Activated CD4-positive, alpha-beta T cell treated with anti-CD3 and anti-CD28 coated beads, Interleukin-2, amount 50 U/mL, for 24 hours (primary cell): ENCODE measurements around the gene TGFBR1.

Experiments
- DNase-seq, 2 donors: peaks; one replicate each; pipeline ENCODE4 v3.0.0-alpha.2; 2020; ENCODE audit warnings: low read depth in 1 of 2, low spot score in 1 of 2

Gene TGFBR1

DNA sequence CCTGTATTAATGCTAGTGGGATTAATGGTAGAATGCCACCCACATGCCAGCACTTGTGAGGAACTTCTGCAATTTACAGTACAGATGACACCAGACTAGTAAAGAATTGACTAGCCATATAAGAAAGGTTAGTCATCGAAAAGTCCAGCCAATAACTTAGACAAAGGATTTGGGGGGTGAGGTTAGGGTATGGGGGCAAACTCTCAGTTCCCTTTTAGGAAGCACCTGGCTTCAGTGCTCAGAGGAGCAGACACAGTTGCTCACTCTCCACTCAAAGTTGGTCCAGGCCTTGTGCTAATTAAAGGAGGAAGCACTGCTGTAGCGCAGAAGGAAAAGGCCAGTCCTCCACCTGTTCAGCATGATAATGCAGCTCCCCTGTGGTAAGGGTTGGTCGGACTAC is 25.2 kb downstream of the TGFBR1 start:
- DNase-seq = no peak

DNA sequence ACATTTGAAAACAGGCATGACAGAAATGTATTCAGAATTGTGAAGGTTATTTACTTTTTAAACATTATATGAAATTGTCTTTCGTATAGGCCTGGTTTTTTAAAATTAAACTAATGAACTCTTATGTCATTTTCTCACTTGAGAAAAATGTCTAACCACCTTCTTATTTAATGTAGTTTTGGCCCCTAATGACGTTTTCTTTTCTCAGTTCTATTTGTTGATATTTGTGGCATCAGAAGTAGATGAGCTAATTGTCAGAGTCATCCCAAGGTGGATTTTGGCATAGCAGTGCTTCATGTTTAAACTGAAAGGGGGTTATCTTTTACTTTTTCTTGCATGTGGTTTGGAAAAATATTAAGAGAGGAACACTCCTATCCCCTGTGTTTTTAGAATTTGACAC is 28.2 kb downstream of the TGFBR1 start:
- DNase-seq = no peak

DNA sequence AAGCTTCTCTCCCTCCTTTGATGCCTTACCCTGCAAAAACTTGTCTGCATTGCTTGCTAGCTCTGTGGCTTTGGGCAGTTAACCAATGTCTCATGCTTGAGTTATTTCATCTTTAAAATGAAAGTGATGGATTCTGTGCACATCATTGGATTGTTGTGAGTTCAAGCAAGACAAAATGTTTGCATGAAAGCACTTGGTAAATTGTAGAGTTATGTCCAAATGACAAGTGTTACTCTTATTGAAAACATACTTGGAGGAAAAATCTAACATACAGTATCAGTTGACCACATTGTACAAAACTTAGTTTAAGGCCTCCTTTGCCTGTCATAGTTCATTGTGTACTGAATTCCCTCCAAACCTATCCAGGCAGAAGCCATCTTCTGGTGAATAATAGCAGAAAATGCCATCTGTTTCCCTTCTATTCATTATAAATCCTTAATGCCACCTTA is 30.0 kb downstream of the TGFBR1 start:
- no peak for DNase-seq

DNA sequence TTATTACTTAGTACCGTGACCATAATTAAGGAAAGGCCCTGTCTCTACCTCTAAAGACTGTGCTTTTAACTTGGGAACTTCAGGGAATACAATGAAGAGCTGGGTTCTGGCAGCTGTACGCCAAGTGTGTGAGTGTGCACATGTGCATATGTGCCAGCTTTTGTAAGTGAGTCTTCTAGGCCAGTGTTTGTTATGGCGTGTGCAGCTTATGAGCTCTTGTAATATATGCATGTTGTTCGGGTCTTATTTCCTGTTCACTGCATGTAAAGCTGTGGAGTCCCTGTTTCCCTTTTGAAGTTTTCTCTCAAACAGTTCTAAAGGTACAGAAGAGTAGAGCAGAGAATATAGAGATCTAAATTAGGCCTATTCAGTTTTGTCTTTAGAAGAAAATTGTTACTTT is 30.5 kb downstream of the TGFBR1 start:
- no peak for DNase-seq

DNA sequence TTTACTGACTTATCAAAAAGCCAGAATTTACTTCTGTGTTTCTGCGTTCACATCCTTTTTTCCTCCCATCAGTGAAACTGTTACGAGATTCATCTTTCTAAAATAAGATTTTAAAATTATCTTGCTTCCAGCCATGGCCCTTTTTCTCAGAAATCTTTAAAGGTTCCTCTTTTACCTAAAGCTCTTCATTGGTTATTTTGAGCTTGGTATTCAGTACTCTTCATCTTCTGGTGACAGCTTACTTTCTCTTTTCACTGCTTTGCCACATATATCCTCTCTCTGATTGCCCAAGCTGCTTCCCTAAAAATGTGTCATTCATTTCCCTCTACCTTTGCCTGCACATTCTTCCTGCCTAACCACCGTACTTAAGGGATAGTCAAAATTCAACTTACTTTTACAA is 32.3 kb downstream of the TGFBR1 start:
- DNase-seq = no peak

DNA sequence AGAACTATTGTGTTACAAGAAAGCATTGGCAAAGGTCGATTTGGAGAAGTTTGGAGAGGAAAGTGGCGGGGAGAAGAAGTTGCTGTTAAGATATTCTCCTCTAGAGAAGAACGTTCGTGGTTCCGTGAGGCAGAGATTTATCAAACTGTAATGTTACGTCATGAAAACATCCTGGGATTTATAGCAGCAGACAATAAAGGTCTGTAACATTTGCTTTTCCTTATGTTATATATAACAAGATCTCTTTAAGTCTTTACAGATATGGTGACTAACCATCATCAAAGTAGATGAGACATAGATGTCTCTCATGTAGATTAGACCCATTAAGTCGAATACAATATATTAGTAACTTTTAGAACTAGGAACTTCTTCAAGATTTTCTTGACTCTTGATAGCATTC is 33.0 kb downstream of the TGFBR1 start:
- no peak for DNase-seq

DNA sequence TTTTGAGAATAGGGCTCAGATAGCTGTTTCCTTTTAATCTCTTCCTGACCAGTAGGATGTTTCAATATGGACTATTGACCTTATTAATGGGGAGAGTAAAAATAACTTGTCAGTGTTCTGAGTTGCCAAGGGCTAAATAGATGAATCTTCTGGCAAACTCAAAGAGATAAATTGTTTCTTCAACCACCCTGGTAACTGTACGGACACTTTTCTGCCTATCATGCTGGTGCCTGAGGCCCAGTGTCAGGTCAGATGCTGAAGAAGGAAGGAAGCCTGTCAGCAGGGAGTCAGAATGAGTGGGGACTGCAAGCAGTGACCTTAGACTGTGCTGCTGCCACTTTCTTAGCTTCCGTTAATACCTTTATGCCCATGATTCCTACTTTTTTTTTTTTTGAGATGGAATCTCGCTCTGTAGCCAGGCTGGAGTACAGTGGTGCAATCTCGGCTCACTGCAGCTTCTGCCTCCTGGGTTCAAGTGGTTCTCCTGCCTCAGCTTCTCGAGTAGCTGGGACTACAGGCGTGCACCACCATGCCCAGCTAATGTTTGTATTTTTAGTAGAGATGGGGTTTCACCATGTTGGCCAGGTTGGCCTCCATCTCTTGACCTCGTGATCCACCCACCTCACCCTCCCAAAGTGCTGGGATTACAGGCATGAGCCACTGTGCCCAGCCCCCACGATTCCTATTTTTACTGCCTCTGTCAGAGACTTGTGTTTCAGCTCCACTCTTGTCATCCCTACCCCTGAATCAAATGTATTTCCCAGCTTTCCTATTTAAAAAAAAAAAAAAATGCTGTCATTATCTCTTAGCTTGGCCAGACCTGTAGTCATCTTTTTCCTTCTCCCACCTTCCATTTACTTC is 33.7 kb downstream of the TGFBR1 start:
- DNase-seq = no peak

DNA sequence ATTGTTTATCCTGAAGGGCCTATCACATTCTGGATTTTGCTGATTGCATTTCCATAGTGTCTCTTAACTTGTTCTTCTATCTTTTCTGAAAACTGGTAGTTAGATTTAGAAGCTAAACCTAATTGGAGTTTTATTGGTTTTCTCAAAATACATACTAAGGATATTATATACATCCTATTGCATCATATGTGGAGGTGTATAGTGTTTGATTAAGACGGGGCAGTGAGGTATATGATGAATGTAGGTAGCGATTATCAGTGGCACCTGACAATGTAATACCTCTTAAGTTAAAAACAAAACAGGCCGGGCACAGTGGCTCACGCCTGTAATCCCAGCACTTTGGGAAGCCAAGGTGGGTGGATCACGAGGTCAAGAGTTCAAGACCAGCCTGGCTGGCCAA is 35.0 kb downstream of the TGFBR1 start:
- DNase-seq = no peak

DNA sequence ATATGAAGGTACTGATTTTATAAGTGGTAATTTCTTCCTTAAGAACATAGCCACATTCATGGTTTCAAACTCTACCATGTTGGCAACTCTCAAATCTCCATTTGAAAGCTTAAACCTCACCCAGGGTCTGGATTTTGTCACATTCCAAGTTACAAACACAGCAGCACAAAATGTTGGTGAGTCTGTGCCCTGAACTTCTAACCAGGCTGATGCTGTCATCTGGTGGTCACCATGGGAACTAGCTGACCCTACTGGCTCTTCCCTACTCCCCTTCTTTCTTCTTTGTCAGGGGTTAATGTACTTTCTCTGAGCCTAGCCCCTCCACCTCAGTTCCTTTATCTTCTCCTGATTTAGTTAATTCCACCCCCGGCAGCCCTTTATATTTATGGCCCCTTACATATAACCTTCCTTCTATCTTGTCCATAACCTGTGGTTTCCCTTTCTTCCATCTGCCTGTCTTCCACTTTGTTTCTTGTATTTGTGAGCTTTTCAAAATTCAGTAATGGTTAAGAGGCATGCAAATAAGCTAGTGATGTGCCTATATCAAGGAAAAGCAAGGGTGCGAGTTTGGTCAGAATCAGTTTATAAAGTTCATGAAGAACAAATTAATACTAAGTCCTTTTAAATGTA is 35.9 kb downstream of the TGFBR1 start:
- DNase-seq = peak in 1 of 2 donors; percentile 38

DNA sequence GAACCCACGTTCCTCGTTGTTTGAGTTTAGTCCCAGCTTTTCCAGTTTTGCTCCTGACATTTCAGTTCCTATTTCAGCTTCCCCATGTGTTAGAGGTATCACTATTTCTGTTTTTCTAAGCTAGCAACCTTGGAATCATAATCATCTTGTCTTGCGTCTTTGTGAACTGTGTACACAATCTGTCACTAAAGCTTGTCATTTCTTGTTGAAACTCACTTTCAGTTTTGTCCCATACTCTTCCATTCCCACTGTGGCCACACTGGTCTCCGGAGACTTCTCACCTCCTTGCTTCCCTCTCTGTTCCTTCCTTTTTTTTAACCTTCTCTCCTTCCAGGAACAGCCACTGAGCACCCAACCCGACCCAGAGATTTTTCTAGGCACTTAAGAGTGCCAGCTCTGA is 36.9 kb downstream of the TGFBR1 start:
- no peak for DNase-seq

DNA sequence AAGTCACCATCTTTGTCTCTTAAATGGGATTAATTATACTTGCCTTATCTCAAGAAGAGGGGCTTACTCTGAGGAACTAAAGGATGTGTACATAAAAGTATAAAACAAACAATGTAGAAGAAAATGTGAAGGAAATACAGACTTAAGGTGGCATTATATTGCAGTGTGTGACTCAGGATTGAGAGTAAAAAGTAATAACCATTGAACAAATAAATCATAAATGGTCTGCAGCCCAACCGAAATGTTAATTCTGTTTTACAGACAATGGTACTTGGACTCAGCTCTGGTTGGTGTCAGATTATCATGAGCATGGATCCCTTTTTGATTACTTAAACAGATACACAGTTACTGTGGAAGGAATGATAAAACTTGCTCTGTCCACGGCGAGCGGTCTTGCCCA is 37.4 kb downstream of the TGFBR1 start:
- DNase-seq = no peak

DNA sequence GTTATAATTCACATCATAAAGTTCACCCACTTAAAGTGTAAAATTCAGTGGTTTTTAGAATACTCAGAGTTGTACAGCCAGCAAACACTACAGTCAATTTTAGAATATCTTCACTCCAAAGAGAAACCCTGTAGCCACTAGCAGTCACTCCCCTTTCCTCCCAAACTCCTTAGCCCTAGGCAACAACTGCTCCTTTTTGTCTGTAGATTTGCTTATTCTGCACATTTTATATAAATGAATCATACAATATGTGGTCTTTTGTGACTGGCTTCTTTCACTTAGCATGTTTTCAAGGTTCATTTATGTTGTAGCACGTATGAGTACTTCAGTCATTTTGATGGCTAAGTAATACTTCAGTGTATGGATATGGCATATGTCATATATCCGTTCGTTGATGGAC is 38.7 kb downstream of the TGFBR1 start:
- DNase-seq = no peak

DNA sequence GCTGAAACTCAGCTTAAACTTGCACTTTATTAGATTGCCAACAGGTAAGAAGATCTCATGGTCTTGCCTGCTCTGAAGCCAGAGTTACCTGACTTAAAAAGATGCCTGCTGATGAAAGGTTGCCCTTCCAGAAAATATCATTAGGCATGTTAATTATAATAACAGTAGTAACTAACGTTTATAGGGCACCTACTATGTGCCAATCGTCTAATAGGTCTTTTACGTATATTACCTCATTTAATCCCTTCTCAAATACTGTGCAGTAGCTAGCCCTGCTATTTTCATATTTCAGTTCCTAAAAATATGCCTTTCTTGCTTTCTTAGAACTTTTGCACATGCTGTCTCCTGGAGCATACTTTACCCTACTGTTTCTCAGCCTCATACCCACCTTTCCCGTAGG is 40.1 kb downstream of the TGFBR1 start:
- DNase-seq = no peak

DNA sequence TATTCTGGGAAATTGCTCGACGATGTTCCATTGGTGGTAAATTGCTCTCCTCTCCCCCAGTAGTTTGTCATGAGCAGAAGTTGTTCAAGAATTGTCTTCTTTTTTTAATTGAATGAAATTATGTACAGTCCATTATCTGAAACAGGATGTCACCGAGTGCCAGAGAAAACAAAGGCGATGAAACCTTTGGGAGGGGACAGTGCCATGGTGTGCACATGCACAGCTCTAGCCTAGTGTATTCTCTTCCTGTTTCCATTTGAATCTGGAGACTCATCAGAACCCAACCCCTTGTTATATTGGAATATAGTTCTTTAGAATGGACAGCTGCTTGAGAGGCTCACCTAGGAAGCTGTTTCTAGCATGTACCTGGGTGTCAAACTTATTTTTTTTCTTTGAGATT is 41.7 kb downstream of the TGFBR1 start:
- no peak for DNase-seq

DNA sequence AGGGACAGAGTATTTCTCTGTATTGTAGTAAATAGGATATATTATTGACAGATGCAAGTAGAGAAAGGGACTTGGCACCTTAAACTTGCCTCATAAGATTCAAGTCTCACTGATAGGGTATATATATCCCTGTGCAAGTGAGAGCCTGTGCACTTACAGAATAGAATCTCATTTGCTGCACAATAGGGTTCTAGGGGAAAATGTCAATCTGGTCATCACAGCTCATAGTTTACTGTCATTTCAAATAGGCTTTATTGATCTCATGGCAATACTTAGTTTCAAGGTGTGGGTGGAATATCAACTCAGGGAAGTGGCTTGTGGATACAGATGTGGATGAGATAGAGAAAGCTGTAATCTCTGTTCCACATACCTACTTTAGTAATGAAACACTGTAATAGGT is 42.3 kb downstream of the TGFBR1 start:
- no peak for DNase-seq

DNA sequence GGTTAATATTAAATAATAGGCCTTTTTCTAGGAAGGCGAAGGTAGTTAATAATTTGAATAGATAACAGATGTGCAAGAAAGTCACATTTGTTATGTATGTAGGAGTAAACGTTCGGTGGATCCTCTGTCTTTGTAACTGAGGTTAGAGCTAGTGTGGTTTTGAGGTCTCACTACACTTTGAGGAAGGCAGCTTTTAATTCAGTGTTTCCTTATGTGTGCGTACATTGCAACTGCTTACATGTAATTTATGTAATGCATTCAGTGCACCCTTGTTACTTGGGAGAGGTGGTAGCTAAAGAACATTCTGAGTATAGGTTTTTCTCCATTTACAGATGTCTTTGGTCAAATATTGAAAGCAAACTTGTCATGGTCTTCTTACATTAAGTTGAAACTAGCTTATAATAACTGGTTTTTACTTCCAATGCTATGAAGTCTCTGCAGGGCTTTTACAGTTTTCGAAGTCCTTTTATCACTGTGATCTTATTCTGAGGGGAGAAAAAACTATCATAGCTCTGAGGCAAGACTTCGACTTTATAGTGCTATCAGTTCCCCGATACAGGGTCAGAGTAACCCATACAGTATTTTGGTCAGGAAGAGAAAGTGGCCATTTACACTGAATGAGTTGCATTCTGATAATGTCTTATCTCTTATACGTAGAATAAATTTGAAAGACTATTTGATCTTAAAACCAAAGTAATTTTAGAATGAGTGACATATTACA is 45.7 kb downstream of the TGFBR1 start:
- DNase-seq = no peak

DNA sequence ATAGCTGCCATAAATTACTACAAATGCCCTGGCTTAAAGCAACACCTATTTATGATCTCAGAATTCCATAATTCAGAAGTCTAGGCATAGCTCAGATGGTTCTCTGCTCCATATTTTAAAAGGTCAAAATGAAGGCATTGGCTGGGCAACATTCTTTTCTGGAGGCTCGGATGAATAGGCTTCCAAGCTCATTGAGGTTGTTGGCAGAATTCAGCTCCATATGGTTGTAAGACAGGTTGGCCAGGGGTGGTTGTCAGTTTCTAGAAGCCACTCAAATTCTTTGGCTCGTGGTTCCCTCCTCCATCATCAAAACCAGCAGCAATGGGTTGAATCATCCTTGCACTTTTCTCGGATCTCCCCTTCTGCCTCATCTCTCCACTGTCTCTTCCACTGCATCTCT is 49.4 kb downstream of the TGFBR1 start:
- DNase-seq = no peak

DNA sequence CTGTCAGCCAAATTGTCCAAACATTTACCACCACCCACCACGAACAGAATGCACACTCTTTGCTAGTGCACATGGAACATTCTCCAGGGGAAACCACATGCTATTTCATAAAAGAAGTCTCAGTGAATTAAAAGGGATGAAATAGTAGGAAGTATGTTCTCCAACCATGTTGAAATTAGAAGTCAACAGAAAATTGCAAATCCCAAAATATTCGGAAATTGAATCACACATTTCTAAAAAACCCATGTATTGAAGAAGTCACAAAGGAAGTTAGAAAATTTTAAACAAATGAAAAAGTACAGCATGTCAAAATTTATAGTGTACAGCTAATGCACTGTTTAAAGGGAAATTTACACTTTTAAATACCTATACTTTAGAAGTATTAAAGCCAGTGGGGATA is 50.8 kb downstream of the TGFBR1 start:
- DNase-seq = no peak

DNA sequence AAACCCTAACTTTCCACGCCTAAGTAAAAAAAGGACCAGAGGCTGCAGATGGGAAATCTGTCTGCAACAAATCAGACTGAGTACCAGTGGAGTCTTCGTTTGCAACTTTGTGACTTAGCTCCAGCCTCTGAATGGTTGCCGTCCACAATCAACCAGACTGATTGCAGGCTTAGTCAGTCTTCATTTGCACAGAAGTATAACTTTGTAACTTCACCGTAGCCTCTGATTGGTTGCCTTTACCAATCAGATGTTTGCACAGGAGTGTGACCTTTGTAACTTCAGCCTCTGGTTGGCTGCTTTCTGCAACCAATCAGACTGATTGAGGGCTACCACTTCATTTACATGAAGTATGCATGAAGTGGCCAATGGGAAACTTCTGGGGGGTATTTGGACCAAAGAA is 53.7 kb downstream of the TGFBR1 start:
- no peak for DNase-seq

DNA sequence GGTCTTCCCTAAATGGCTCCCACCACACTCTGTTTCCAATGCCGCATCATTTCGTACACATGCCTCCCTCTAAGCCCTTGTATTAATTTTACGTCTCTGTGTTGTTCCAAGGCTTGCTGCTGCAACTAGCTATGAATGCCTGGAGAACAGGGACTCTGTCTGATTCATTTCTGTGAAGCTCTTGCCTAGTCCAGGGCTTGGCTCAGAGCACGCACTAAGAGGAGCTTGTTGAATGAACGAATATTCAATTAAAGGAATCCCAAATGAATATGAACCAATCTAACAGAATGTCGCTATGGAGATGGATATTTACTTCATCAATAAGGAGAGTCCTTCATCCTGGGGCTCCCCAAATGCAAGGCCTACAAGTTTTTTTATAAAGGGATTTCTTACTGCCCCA is 55.3 kb downstream of the TGFBR1 start:
- no peak for DNase-seq

DNA sequence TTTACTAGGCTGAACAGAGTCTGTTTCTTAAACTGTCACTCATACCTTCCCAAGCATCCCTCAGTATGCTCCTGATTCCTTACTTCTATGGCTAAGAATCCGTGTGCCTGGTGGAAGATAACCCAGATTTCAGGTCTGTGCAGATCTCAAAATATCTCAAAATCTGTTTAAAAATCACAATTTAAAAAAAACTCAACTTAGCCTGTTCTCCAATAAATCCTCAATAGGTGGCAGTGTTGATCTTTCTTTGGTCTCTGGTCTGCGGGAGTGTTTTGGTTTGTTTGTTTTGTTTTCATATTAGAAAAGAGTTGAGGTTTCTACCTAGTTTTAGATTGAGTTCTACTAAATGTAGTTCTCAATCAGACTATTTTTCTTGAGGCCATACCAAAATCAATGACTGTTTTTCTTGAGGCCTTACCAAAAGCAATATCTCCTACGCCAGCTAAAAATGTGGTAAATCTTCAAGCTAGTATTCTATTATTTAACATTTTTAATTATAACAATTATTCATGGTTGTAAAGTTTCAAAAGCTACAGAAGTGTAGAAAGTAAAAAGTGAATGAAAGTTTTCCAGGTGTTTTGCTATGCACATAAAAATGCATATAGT is 57.9 kb downstream of the TGFBR1 start:
- no peak for DNase-seq

DNA sequence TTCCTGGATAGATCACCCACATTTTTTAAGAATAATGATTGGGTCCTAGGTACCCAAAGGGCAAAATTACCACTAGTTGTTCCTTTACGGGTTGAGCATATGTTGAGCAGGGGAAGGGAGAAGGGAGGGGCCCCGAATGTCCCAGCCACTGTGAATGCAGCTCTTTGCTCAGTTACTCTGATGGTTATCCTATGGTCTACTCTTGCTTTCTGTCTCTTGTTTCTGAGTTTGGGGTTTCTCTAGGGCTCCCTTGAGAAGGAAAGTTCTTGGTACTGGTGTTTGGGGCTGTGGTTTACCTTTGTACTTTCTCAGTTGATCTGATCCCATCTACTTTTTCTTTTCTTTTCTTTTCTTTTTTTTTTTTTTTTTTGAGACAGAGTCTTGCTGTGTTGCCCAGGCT is 61.2 kb downstream of the TGFBR1 start:
- no peak for DNase-seq
